T-helper 1 cell treated with Interleukin-12 subunit alpha and Interleukin-12 subunit beta and Interleukin-4 antibody, amounts not matched to agents 30 μg/mL and 1 μg/mL, for 36 hours (primary cell): ENCODE results near the gene PCGF3.

ENCODE experiments used
- H3K27ac Mint-ChIP-seq: one replicate; pipeline ENCODE4 v1.8.0; 2021; ENCODE audit warnings: mild to moderate bottlenecking, mixed read lengths
- H3K27me3 Mint-ChIP-seq: one replicate; pipeline ENCODE4 v1.8.0; 2021; ENCODE audit warnings: low read depth, mixed read lengths
- H3K36me3 Mint-ChIP-seq: one replicate; pipeline ENCODE4 v1.8.0; 2021; ENCODE audit warnings: low read depth, mixed read lengths
- H3K4me1 Mint-ChIP-seq: one replicate; pipeline ENCODE4 v1.8.0; 2021; ENCODE audit warnings: low read depth, mixed read lengths
- H3K4me3 Mint-ChIP-seq: one replicate; pipeline ENCODE4 v1.8.0; 2021; ENCODE audit warnings: mild to moderate bottlenecking, moderate library complexity, mixed read lengths
- H3K9me3 Mint-ChIP-seq: one replicate; pipeline ENCODE4 v1.8.0; 2021; ENCODE audit warnings: mixed read lengths

Gene PCGF3

GRCh38 chr4:808860-809570 is 103.4 kb downstream of the PCGF3 start:
- H3K9me3 Mint-ChIP-seq = peaks cover 4% of the 10 kb centered on the region
- peaks cover 40% of the 10 kb centered on the region for H3K27me3 Mint-ChIP-seq
- H3K36me3 Mint-ChIP-seq = no peaks in the 10 kb centered on the region
- no peak overlapping the region for H3K4me3 Mint-ChIP-seq
- no peaks in the 10 kb centered on the region for H3K4me1 Mint-ChIP-seq
- no peak overlapping the region for H3K27ac Mint-ChIP-seq

- Mint-ChIP-seq H3K4me3 (no peak overlapping the region), H3K4me1 (no peaks in the 10 kb centered on the region), H3K27ac (no peak overlapping the region), H3K36me3 (no peaks in the 10 kb centered on the region), H3K27me3 (peaks cover 54% of the 10 kb centered on the region), H3K9me3 (no peaks in the 10 kb centered on the region)
Observed at GRCh38 chr4:813900-814299, 108.3 kb downstream of the PCGF3 start.

DNA sequence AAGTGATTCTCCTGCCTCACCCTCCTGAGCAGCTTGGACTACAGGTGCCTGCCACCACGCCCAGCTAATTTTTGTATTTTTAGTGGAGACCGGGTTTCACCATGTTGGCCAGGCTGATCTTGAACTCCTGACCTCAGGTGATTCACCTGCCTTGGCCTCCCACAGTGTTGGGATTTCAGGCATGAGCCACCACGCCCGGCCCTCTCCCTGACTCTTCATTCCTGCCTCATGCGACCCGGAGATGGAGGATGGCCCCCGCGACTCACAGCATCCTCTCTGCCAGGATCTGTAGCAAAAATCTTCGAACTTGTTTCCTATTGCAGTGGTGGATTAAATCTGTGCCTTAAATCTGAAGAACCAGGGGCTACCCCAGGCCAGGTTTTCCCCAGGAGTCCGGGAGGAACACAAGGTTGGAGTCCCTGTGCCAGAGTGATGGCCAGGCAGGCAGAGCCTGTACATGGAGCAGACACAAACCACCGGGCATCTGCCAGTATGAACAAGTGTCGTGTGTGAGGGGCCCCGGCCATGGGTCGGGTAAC is 108.7 kb downstream of the PCGF3 start:
- Mint-ChIP-seq H3K27ac (no peak overlapping the region), H3K27me3 (peaks cover 54% of the 10 kb centered on the region), H3K4me1 (no peaks in the 10 kb centered on the region), H3K9me3 (no peaks in the 10 kb centered on the region), H3K36me3 (no peaks in the 10 kb centered on the region), H3K4me3 (no peak overlapping the region)

DNA sequence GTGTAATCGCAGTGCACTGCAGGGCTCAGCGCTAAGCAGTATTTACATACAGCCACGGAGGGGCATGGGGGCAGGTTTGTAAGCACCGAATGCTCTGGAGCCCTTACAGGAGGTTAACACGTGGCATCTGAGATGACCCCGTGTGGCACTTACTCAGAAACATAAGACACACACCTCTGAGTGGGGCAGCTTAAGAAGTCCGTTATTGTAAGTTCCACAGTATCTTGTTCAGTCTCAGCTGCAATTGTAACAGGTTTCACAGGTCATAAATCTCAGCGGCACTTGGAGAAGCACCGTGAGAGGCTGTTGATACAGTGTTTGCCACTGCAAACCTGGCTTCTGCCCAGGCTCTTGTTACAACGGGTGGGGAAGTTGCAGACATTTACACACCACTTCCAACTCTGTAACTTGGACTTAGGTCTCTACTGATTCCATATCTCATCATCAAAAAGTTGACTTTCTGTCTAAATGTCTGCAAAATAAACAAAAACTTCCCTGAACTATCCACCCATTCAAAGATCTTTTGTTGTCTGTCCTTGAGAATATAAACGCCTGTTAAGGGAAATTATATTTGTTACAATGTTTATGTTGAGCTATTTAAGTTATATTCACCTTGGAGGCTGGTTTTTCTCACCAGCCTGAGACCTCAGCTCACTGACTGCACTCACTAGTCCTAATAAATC is 110.0 kb downstream of the PCGF3 start:
- Mint-ChIP-seq H3K4me1 (no peaks in the 10 kb centered on the region), H3K36me3 (no peaks in the 10 kb centered on the region), H3K9me3 (no peaks in the 10 kb centered on the region), H3K4me3 (no peak overlapping the region), H3K27me3 (peaks cover 54% of the 10 kb centered on the region), H3K27ac (no peak overlapping the region)

GRCh38 chr4:818106-818921 is 112.7 kb downstream of the PCGF3 start:
- Mint-ChIP-seq H3K4me1 (no peaks in the 10 kb centered on the region), H3K9me3 (no peaks in the 10 kb centered on the region), H3K27me3 (peaks cover 46% of the 10 kb centered on the region), H3K4me3 (no peak overlapping the region), H3K27ac (no peak overlapping the region), H3K36me3 (no peaks in the 10 kb centered on the region)

- H3K4me1 Mint-ChIP-seq = no peaks in the 10 kb centered on the region
- H3K4me3 Mint-ChIP-seq = no peak overlapping the region
- no peaks in the 10 kb centered on the region for H3K9me3 Mint-ChIP-seq
- peaks cover 40% of the 10 kb centered on the region for H3K27me3 Mint-ChIP-seq
- H3K36me3 Mint-ChIP-seq = no peaks in the 10 kb centered on the region
- H3K27ac Mint-ChIP-seq = no peak overlapping the region
Observed at GRCh38 chr4:819401-820229, 114.0 kb downstream of the PCGF3 start.
